ENCODE measurements around the gene SEMA5A. TPM values are rescaled to one million over a fixed set of nuclear protein-coding genes. Genes with fewer than 3 reads are reported as not detected.

Gene SEMA5A
- polyA plus RNA-seq, 4 donors, result 13.2 to 39.5 (median 36.3) TPM

DNA sequence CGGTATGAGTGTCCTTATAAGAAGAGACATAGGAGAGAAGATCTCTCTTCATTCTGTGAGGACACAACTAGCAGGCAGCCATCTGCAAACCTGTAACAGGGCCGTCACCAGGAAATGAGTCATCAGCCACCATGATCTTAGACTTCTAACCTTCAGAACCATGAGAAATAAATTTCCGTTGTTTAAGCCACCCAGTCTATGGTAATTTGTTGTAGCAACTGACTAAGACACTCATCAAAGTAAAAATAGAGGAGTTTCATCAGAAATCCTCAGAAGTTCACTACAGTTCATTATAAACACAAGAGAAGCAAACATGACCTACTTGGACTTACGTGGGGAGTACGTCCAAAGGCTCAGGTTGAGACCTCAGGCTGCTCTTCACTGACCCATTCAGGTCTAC lies 357.7 kb downstream of the SEMA5A start:
- DNase-seq (ENCODE audit: low read depth in 4 of 4, low spot score in 3 of 4), result no peak

DNA sequence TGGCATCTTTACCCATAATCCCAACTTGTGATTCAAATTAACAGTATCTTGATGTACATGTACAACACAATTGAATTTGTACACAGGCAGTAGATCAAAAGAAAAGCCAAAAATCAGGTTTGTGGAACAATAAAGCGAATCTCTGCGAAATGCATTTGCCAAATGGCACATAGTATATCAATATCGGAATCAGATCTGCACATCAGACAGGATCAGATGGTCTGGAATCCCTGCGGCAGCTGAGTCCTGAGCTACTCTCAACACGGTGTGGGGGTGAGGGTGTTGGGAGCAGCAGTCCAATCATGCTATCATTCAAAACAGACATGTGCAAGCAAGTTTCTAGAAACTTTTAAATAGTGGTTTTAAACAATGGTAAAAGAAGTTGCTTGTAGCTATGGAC lies 358.3 kb downstream of the SEMA5A start:
- no peak for DNase-seq (ENCODE audit: low read depth in 4 of 4, low spot score in 3 of 4)

DNA sequence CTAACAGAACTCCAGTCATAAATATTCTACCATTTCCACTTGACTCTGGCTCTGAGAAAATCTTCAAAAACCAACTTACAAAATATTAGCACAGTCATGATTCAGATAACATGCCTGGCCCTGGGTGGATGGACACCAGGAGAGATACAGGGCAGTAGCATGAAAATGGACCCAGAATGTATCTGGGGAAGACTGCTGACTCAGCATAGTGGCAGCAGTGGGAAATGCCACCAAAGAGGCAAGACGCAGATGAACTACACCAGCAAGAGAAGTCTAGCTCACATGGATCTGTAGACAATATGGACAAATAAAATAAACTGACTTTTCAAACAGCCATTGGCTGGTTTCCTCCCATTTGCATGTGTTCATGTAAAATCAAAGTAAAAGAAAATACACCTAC lies 359.8 kb downstream of the SEMA5A start:
- DNase-seq (ENCODE audit: low read depth in 4 of 4, low spot score in 3 of 4), result no peak

DNA sequence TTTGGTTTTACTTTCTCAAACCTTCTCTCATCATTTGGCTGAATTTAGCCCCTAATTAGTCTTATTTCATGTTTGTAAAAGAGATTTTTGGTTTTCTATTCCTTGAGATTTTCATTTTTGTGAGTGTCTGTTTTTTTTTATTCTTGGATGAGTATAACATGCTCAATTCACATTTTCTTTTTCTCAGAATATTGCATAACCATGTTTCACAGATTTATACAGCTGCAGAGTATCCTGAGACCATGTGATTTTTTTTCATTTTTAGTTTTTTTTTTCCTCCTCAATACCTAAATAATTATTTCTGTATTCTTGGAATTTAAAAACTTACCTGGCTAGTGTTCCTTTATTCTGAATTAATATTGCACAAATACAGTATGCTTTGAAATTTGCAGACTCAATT lies 361.9 kb downstream of the SEMA5A start:
- DNase-seq (ENCODE audit: low read depth in 4 of 4, low spot score in 3 of 4), result no peak

DNA sequence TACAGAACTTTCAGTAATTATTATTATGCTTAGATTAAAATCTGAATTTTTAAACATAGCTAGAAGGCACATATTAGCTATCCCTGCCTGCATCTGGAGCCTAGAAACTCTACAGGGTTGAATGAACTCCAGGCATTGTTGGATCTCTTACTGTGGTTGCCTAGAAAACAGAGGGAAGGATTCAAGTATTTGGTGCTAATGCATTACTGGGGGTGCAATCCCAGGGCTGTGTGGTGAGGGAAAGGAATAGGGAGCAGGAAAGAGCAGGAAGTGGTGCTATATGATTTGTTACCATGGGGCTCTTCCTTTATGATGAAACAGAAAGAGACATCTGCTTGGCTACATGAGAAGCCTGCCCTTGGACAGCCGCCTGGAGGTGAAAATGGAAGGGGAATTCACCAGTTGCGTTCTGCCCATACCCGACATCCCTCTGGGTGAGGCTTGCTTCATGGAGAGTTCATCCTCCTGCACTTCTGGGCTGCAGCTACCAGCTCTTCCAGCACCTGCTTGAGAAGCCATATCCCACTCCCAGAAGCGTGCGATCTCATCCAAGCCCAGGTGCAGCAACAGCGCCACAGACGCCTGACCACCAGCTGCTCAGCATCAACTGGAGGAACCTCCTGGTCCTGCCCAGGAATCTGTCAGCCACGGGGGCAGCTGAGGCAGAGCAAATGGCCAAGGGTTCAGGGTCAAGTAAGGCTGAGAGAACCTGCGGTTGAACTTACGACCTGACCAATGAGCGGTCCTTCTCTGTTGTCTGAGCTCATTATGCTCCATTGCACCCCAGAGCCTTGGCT lies 362.8 kb downstream of the SEMA5A start:
- no peak for DNase-seq (ENCODE audit: low read depth in 4 of 4, low spot score in 3 of 4)

DNA sequence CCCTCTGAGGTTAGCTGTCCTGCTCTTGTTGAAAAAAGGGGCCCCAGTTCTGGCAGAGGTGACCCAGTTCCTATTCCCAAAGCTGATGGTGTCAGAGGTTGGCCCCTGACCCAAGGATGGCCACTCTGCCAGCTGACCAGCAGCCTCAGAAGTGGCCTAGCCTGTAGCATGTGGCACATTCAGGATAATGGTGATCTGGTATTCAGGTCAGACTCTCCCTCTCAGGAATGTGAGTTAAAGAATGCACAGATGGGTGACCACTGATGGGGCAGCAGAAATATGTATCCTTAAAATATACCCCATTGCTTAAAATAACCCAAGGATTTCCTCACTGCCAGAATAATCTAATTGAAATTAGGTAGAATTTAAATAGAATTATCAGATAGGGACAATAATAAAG lies 369.2 kb downstream of the SEMA5A start:
- no peak for DNase-seq (ENCODE audit: low read depth in 4 of 4, low spot score in 3 of 4)

DNA sequence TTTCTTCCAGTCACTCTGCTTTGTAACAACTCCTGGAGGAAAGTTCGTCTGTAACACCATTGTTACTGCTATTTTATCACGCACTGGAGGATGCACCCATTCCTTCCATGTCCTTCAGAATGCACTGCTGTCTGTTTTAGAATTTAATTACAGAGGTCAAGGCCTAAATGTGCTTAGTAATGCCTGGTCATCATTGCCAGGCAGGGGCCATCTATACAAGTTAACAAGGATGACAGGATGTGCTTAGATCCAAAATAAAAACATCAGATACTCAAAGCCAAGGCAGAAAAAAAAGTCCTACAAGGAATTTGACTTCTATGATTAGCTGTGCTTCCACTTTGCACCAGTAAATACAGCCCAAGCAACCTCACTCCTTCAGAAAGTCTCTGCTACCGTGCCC lies 371.4 kb downstream of the SEMA5A start:
- DNase-seq (ENCODE audit: low read depth in 4 of 4, low spot score in 3 of 4), result no peak

DNA sequence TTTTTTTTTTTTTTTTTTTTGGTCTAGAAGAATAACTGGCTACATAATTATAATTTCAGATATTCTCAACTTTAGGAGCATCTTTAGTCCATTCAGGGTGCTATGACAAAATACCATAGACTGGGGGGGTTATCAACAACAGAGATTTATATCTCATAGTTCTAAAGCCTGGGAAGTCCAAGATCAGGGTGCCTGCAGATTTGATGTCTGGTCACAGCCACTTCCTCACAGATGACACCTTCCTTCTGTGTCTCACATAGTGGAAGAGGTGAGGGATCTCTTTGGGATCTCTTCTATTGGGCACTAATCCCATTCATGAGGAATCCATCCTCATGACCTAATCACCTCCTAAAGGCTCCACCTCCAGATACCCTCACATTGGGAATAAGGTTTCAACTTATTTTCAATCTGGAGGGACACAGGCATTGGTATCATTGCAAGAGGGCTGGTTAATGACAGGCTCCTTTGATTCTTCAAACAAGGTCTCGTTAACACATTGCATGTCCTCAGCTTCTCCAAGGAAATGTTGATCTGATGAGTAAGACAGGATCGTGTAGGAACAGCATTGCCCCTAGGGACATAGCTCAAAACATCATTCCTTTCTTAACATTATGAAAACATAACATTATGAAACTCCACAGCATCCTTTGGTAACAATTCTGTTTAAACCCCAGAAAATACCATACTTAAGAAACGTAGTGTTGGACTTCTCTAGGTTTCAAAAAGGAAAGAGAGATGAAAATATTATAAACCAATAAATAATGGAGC lies 372.4 kb downstream of the SEMA5A start:
- DNase-seq (ENCODE audit: low read depth in 4 of 4, low spot score in 3 of 4), result no peak

DNA sequence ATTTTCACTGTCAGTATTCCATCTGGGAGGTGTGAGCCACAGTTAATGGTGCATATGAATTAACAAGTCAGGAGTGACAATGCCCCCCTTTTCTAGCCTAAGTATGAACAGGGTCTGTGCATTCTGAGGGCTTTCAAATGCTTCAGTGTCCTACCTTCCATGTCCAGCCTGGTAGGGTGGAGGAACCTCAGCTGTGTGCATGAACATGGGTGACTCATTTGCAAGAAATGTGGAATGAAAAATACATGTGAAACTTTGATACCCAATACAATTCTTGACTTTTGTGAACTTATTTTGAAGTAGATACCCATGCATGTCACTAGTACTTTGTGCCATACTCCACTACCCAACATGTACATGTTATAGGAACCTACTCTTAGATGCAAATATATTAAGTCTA lies 375.8 kb downstream of the SEMA5A start:
- no peak for DNase-seq (ENCODE audit: low read depth in 4 of 4, low spot score in 3 of 4)

DNA sequence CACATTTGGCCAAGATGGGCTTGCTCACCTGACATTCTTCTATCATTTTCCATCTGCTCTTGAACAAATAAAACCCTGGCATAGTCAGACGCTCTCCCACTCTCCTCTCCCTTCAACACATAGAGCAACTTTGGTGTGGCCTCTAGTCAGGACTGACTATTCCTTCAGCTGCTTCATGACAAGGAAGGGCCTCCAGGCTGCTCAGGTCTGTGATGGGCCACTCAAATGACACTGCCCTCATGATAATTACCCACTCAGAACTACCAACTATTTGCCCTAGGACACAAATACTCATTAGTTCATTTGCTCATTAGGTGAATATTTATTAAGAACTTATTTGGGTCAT lies 376.3 kb downstream of the SEMA5A start:
- DNase-seq (ENCODE audit: low read depth in 4 of 4, low spot score in 3 of 4), result no peak

DNA sequence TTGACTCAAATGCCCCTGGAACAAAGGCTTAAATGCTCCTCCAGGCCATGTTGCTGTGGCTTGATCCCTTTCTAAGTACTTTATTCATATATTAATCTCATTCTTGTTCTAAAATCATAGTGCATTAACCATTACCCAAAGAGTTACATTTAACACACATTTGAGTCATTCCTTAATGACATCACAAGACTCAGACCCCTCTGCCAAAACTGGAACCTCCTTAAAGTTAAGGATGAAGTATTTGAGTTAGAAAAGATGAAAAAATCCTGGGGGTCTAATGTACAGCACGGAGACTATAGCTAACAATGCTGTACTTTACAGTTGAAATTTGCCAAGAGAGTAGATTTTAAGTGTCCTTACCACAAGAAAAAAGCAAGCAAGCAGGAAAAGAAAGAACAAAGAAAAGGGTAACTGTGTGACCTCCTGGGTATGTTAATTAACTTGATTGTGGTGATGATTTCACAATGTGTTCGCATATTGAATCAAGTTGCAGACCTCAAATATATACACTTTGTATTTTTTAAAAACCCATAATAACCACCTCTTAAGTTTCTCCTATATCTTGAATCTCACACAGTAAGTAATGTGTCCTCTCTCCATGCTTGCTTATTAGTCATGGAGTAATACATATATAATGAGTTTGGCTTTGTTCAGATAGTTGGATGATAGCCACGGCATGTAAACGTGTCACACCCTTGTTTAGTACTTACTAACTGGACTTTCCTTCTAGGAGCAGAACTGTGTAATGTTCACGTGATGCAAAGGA lies 376.9 kb downstream of the SEMA5A start:
- no peak for DNase-seq (ENCODE audit: low read depth in 4 of 4, low spot score in 3 of 4)

DNA sequence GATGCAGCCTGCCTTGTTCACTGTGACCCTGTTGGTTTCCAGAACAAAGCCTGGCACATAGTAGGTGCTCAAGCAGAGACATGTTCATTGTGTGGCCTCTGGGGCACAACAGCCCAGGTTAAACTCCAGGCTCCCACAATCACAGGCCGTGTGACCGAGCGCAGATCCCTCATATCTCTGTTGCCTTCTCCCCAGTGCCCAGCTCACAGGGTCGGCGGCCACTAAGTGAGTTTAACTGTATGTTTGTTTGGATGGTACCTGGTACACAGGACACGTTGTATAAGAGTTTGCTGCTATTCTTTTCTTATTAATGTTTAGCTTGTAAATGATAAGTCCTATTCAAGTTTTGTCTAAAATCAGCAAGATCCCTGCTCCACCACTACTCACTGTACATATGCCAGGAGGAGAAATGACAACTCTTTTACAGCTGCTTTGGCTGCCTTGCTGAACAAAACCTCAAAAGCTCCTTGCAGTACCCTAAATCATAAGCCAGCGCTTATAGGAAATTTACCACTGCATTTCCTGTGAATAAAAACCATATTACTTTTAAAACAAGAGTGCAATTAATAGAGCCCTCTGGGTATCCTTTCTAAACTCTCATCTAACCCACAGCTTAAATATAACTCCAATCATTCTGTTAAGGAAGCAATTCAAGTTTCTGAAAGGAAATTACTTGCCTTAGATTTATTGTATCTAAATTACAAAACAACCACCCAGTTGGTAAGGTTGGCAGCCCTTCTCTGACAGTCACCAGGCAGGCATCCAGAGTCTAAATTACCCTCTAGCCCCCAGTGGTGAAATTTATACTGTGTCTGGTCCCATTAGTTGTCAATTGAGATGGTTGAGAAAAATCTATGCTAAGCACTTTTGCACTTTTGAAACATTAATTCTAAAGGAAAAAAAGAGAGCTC lies 379.4 kb downstream of the SEMA5A start:
- no peak for DNase-seq (ENCODE audit: low read depth in 4 of 4, low spot score in 3 of 4)

DNA sequence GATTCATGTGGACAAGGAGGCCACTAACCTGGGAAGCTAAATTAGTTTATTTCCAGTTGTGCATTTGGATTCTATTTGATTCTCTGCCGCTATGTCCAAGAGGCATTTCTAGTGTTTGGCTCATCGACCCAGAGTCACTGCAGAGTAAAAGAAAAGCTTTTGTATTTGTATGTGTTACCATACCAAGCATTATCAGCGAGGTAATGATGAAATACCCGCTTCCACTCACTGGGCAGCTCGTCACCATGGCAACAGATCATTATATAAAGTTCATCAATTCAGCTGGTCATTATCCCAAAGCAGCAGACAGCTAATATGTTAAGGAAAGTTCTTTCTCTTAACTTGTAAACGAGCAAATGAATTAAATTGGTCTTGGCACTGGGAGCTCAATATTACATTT lies 380.3 kb downstream of the SEMA5A start:
- no peak for DNase-seq (ENCODE audit: low read depth in 4 of 4, low spot score in 3 of 4)

DNA sequence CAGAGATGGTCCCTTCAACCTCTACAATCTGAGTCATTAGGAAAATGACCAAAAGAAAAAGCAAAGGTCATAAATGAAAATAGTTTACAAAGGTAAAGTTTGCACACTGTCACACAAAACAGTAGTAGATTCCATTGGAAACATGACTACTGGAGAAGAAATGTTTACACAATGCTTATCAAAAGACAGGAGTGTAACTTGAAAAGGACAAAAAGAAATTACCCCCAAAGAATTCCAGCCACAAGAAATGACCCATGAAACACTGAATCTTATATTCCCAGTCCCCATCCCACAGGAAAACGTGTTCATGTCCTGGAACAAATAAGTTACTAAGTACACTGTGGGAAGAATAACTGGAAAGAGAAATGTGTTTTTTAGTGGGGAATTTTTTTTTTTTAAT lies 385.1 kb downstream of the SEMA5A start:
- DNase-seq (ENCODE audit: low read depth in 4 of 4, low spot score in 3 of 4), result no peak

DNA sequence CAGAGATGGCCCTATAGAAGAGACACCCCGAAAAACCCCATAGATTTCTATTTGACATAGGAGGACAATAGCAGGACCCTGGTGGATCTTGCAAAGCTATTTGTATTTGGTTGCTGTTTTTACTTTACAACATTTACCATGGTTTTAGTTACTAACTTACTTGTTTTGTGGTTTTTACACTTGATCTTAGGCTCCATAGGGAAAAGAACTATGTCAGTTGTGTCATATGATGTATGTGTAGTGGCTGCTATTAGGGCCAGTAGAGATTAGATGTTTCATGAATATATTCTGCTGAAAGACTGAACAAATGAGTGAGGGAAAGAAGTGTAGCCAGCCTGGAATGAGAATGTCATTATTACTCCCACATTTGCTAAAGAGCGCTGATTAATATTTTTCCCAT lies 388.1 kb downstream of the SEMA5A start:
- no peak for DNase-seq (ENCODE audit: low read depth in 4 of 4, low spot score in 3 of 4)

DNA sequence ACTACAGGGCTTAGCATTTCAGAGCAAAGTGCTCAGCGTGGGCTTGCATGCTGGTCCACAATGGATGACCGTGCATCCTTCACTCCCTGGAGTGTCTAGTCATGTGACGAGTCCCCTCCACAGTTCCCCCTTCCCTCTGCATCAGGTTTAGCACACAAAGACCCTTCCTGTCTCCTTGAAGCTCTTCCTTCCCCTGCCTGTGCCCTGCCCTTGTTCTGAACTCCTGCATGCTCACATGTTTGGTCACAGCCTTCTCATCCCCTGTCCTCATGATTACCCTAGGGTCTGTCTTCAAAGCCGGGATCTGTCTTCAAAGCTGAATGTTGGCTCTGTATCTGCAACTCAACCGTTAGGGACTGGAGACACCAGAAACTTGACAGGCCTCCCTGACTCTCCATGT lies 388.9 kb downstream of the SEMA5A start:
- DNase-seq (ENCODE audit: low read depth in 4 of 4, low spot score in 3 of 4), result no peak

DNA sequence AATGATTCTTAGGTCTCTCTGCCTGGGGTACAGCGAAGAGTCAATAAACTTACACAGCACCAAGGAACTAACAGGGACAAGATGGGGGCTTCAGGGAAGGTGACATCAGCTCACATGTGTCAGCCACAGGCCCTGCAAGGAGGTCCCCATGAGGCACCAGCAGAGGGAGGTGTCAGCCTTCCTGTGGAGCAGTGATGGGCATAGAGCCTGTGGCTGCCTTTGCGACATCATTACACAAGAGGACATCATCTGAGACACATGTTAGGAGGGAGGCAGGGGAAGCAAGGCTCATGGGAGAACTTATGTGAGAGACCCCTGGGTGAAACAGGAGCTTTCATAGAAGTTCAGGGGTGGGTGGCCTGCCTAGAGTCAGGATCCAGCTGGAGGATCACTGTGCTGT lies 389.6 kb downstream of the SEMA5A start:
- DNase-seq (ENCODE audit: low read depth in 4 of 4, low spot score in 3 of 4), result no peak

DNA sequence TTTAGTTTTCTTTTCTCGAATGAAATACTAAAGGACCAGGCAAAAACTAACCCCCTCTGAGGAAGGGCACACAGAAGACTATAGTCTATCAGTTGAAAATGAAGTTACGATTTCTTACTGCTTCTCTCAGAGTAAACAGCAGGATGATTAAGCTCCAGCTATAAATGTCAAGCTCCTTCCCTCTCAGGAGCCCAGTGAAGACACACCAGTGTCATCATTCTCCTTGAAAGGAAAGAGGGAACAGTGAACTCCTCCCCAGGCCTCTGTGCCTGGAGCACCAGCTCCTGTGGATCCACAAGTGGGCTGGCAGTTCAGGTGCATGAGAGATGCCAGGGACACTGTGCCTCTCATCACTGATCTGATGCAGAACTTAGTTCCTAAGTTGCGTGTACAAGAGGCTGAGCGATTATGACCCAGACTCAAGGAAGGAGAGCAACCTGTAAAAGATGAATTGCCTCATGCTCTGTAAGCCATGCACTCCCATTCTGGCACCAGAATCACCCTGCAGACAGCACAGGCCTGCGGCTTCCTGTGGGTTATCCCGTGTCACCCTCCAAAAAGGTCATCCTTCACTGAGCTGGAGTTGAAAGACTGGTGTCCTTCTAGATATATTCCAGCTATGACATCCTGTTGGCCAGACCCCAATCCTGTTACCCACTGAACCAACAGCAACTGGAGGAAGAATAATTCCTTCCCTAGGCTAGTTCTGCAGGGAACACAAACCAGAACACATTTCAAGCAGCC lies 394.0 kb downstream of the SEMA5A start:
- no peak for DNase-seq (ENCODE audit: low read depth in 4 of 4, low spot score in 3 of 4)

DNA sequence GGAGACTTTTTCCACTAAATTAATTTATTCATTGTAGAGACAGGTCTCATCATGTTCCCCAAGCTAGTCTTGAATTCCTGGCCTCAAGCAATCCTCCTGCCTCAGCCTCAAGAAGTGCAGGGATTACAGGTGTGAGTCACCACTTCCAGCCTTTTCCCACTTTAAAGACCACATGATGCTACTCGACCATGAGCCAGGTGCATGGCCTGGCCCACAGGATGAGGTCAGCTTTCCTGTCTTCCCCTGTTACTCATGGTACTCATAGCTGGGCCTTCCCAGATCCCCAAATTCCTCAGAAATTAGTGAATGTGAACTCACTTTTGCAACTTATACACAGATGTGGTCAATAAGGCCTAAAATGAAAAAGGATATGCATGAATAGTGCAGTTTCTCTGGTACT lies 395.9 kb downstream of the SEMA5A start:
- no peak for DNase-seq (ENCODE audit: low read depth in 4 of 4, low spot score in 3 of 4)

DNA sequence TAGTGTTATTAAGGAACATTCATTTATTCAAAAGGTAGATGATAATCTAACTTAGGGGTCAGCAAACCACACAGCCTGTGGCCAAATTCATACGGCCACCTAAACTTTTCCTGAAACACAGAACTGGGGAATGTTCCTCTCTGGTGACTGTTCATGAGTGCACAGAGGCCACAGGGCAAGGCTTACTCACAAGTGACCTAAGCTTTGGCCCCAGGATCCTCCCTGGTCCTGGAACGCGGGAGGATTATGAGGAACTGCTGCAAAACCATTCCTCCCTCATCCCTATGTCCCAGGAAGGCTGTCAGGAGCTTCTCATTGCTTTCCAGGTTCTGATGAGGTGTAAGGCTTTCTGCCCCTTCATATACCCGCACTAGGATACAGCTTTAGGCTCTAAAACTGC lies 397.6 kb downstream of the SEMA5A start:
- no peak for DNase-seq (ENCODE audit: low read depth in 4 of 4, low spot score in 3 of 4)
